Lower leg skin (tissue), 3 donors: ENCODE results near the gene MTA2.

Experiments used
- POLR2A ChIP-seq, 2 donors: fragments of 450-650 bp; IDR thresholded peaks; one replicate each; pipeline ENCODE4 v1.6.1; 2016 to 2017; ENCODE audit warnings: antibody characterized with exemption in 2 of 2, mild to moderate bottlenecking in 1 of 2, moderate library complexity in 1 of 2
- TF ChIP-seq, protein P1 (sequence below), 3 donors: fragments of 450-650 bp; IDR thresholded peaks; one replicate each; pipeline ENCODE4 v1.5.1; 2016; ENCODE audit warnings: antibody characterized with exemption in 3 of 3, mild to moderate bottlenecking in 3 of 3, moderate library complexity in 2 of 3

DNA sequence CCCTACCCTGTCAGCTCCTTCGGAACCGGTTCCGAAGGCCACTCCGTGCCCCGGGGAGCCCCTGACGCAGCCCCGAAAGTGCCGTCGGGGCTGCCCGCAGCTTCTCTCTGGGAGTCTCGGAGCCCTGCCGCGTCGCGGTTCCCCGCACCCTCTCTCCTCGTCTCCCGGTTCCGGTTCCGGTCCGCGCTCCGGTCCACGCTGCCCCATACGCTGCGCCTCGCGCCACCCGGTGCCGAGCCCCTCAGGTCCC, 618 bp downstream of the MTA2 start:
- TF ChIP-seq POLR2A (IDR thresholded peaks at IDR 0.05), result no peak
- TF ChIP-seq, protein P1, sequence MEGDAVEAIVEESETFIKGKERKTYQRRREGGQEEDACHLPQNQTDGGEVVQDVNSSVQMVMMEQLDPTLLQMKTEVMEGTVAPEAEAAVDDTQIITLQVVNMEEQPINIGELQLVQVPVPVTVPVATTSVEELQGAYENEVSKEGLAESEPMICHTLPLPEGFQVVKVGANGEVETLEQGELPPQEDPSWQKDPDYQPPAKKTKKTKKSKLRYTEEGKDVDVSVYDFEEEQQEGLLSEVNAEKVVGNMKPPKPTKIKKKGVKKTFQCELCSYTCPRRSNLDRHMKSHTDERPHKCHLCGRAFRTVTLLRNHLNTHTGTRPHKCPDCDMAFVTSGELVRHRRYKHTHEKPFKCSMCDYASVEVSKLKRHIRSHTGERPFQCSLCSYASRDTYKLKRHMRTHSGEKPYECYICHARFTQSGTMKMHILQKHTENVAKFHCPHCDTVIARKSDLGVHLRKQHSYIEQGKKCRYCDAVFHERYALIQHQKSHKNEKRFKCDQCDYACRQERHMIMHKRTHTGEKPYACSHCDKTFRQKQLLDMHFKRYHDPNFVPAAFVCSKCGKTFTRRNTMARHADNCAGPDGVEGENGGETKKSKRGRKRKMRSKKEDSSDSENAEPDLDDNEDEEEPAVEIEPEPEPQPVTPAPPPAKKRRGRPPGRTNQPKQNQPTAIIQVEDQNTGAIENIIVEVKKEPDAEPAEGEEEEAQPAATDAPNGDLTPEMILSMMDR (IDR thresholded peaks at IDR 0.05), result no peak
